Right atrium auricular region (tissue), 2 donors: ENCODE results near the gene POP7. TPM values are rescaled to one million over a fixed set of nuclear protein-coding genes. Genes with fewer than 3 reads are reported as not detected.
"Not testable (repeated sequence)": the region's sequence is repeated elsewhere in the genome, so short reads cannot be mapped to it uniquely, and the experiment has no call there.

Source experiments
- DNase-seq: peaks from one replicate; pipeline ENCODE4 v3.0.0-alpha.2; 2019; ENCODE audit warnings: low spot score
- H3K27ac ChIP-seq, 2 donors: fragments of 200-600 bp; sonication (generic); 1 replicate in 1 of 2; 2 replicates in 1 of 2; pipeline ENCODE4 v1.5.1; 2016 to 2019
- H3K27me3 ChIP-seq, 2 donors: fragments of 200-600 bp; sonication (generic); one replicate each; pipeline versions ENCODE4 v1.5.1 to v1.6.0; 2017 to 2019
- H3K36me3 ChIP-seq: fragments of 200-600 bp; sonication (generic); one replicate; pipeline ENCODE4 v1.5.1; 2016
- H3K4me1 ChIP-seq, 2 donors: fragments of 200-600 bp; sonication (generic); one replicate each; pipeline versions ENCODE4 v1.5.1 to v1.6.0; 2017 to 2019
- H3K4me3 ChIP-seq, 2 donors: fragments of 200-600 bp; sonication (generic); 1 replicate in 1 of 2; 2 replicates in 1 of 2; pipeline ENCODE4 v1.5.1; 2017 to 2019; ENCODE audit warnings: mild to moderate bottlenecking in 1 of 2, moderate library complexity in 1 of 2
- H3K9me3 ChIP-seq, 2 donors: fragments of 200-600 bp; sonication (generic); one replicate each; pipeline ENCODE4 v1.5.1; 2019
- CTCF ChIP-seq, 2 donors: fragments of 200-600 bp; sonication (generic); IDR thresholded peaks; one replicate each; pipeline ENCODE4 v1.5.1; 2019; ENCODE audit warnings: antibody characterized with exemption in 2 of 2
- total RNA-seq, 2 donors: library from RNA; depleted of rRNA; stranded (reverse); fragments of >200 nt; gene quantifications; one replicate each; pipeline ENCODE4 v1.1.0, GENCODE V29; 2016

Gene POP7
- total RNA-seq, 2 donors from 2014 or later, result 19.1 to 28.7 TPM

GRCh38 chr7:100694098-100694745 is 11.7 kb upstream of the POP7 start, which contains the start of gene GIGYF1:
Gene GIGYF1, minus strand, starts transcription at chr7:100694250. Its CDS starts 6,012 bp downstream, at chr7:100688238.
- Histone ChIP-seq H3K27me3 (no peaks in the 10 kb centered on the region), H3K9me3 (no peaks in the 10 kb centered on the region), H3K4me1 (peaks cover 0 to 47% of the 10 kb centered on the region in 2 donors), H3K27ac (peak within 1 kb of the TSS; percentile 85 to 88), H3K36me3 (no peaks in the 10 kb centered on the region), H3K4me3 (peak within 1 kb of the TSS; percentile 57 to 93)
- no peak for TF ChIP-seq CTCF (IDR thresholded peaks at IDR 0.05)
- no peak for DNase-seq

DNA sequence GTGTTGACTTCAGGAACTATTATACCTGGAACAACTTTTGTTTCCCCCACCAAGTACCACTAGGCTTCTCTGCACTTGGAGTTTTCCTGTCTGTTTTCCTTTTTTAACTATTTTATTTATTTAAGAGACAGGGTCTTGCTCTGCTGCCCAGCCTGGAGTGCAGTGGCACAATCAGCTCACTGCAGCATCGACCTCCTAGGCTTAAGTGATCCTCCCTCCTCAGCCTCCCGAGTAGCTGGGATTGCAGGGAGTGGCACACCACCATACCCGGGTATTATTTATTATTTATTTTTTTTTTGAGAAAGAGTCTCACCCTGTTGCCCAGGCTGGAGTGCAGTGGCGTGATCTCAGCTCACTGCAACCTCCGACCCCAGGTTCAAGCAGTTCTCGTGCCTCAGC is 9.8 kb upstream of the POP7 start:
- H3K9me3 ChIP-seq, result no peaks in the 10 kb centered on the region
- no peaks in the 10 kb centered on the region for H3K27me3 ChIP-seq
- TF ChIP-seq CTCF (IDR thresholded peaks at IDR 0.05), result no peak
- no peak overlapping the region for H3K4me3 ChIP-seq
- H3K4me1 ChIP-seq, result peaks cover 0 to 28% of the 10 kb centered on the region in 2 donors
- H3K27ac ChIP-seq, result no peak overlapping the region
- H3K36me3 ChIP-seq, result no peaks in the 10 kb centered on the region
- no peak for DNase-seq

DNA sequence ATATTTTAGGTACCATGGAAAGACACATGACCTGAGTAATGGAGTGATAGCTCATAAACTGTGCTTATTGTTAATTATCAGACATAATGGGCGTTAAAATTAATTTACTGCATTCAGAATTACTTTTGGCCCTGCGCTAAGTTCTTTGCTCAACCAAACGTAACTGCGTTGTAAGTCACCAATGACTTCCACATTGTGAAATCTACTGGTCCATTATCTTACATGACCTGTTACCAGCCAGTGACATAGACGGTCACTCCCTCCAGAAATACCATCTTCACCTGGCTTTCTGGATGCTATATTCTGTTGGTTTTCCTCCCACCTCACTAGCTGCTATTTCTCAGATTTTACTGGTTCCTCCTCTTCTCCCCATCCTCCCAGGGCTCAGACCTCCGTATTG is 6.9 kb upstream of the POP7 start:
- Histone ChIP-seq H3K4me3 (no peak overlapping the region), H3K27me3 (no peaks in the 10 kb centered on the region), H3K27ac (no peak overlapping the region), H3K4me1 (peaks cover 0 to 5% of the 10 kb centered on the region in 2 donors), H3K36me3 (no peaks in the 10 kb centered on the region), H3K9me3 (no peaks in the 10 kb centered on the region)
- TF ChIP-seq CTCF (IDR thresholded peaks at IDR 0.05), result no peak
- no peak for DNase-seq

DNA sequence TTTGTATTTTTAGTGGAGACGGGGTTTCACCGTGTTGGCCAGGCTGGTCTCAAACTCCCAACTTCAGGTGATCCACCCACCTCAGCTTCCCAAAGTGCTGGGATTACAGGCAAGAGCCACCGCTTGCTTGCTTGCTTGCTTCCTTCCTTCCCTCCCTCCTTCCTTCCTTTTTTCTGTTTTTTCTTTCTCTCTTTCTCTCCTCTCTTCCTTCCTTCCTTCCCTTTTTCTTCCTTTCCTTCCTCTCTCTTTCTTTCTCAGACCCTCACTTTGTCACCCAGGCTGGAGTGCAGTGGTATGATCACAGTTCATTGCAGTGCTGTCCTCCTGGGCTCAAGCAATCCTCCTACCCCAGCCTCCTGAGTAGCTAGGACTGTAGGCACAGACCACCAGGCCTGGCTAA is 4.8 kb upstream of the POP7 start:
- not testable (repeated sequence) for H3K27ac ChIP-seq, DNase-seq, H3K27me3 ChIP-seq, H3K4me3 ChIP-seq, H3K4me1 ChIP-seq, H3K36me3 ChIP-seq, H3K9me3 ChIP-seq

DNA sequence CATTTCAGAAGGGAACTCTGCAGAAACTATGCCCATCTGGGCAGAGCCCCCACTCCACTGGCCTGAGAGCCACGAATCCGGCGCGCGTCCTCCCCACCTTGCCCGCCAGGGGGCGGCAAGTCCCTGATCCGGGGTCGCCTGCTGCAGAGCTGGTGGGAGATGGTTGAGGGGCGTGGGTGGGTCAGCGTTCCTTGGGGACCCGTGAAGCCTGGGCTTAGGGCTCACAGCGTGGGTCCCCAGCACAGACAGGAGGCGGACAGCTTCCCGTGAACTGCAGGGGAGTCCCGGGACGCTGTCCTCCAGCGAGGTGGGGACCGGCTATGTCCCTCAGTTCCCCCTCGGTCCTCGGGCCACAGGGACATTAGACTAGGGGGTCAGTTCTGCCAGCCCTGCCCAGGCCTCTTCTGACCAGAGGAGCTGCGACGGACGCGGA is 585 bp upstream of the POP7 start:
- peak overlapping the region; percentile 90 to 94 for H3K27ac ChIP-seq
- H3K27me3 ChIP-seq, result no peaks in the 10 kb centered on the region
- H3K4me3 ChIP-seq, result peak overlapping the region; percentile 93 to 98
- no peaks in the 10 kb centered on the region for H3K9me3 ChIP-seq
- H3K36me3 ChIP-seq, result no peaks in the 10 kb centered on the region
- peak; percentile 90 to 96 for TF ChIP-seq CTCF (IDR thresholded peaks at IDR 0.05)
- peaks cover 0 to 23% of the 10 kb centered on the region in 2 donors for H3K4me1 ChIP-seq
- peak; percentile 75 for DNase-seq

GRCh38 chr7:100706672-100707311 is 871 bp downstream of the POP7 start:
- no peak for DNase-seq
- no peak for TF ChIP-seq CTCF (IDR thresholded peaks at IDR 0.05)
- Histone ChIP-seq H3K4me3 (peak overlapping the region; percentile 93 to 98), H3K36me3 (no peaks in the 10 kb centered on the region), H3K9me3 (no peaks in the 10 kb centered on the region), H3K27me3 (no peaks in the 10 kb centered on the region), H3K4me1 (peaks cover 0 to 23% of the 10 kb centered on the region in 2 donors), H3K27ac (peak overlapping the region; percentile 90 to 94)
